Liver (tissue), 9 donors: Measurements from ENCODE around the gene PLA2G4F. TPM values are rescaled to one million over a fixed set of nuclear protein-coding genes. Genes with fewer than 3 reads are reported as not detected.

Source experiments
- DNase-seq: peaks from one replicate; pipeline ENCODE4 v3.0.0-alpha.2; 2017; ENCODE audit warnings: low spot score
- H3K27ac ChIP-seq, 2 donors: one replicate each; pipeline ENCODE4 v1.7.0; 2013; ENCODE audit warnings: inconsistent platforms in 2 of 2, low read length in 2 of 2, control low read depth in 1 of 2, low read depth in 1 of 2, mild to moderate bottlenecking in 1 of 2
- H3K27me3 ChIP-seq, 4 donors: one replicate each; pipeline versions ENCODE4 v1.6.1 to v1.7.0; 2013; ENCODE audit warnings: low read length in 3 of 4, inconsistent platforms in 1 of 4, mild to moderate bottlenecking in 1 of 4, moderate library complexity in 1 of 4; ENCODE audit not compliant: control insufficient read depth in 4 of 4, insufficient read depth in 4 of 4
- H3K36me3 ChIP-seq, 4 donors: one replicate each; pipeline versions ENCODE4 v1.6.1 to v1.7.0; 2013; ENCODE audit warnings: low read length in 3 of 4, mild to moderate bottlenecking in 3 of 4, low read depth in 1 of 4, moderate library complexity in 1 of 4; ENCODE audit not compliant: control insufficient read depth in 4 of 4, insufficient read depth in 3 of 4
- H3K4me1 ChIP-seq, 4 donors: one replicate each; pipeline versions ENCODE4 v1.6.1 to v1.7.0; 2013; ENCODE audit warnings: low read length in 3 of 4, mild to moderate bottlenecking in 3 of 4, moderate library complexity in 1 of 4; ENCODE audit not compliant: control insufficient read depth in 4 of 4, insufficient read depth in 4 of 4
- H3K4me3 ChIP-seq, 3 donors: one replicate each; pipeline versions ENCODE4 v1.6.1 to v1.7.0; 2013; ENCODE audit warnings: low read length in 3 of 3, control low read depth in 1 of 3, low read depth in 1 of 3, mild to moderate bottlenecking in 1 of 3
- H3K9ac ChIP-seq, 2 donors: one replicate each; pipeline ENCODE4 v1.7.0; 2013; ENCODE audit warnings: low read length in 2 of 2, mild to moderate bottlenecking in 2 of 2, moderate library complexity in 2 of 2, control low read depth in 1 of 2, low read depth in 1 of 2
- H3K9me3 ChIP-seq, 4 donors: one replicate each; pipeline versions ENCODE4 v1.6.1 to v1.7.0; 2013; ENCODE audit warnings: low read length in 3 of 4; ENCODE audit not compliant: control insufficient read depth in 4 of 4
- ATF3 ChIP-seq: IDR thresholded peaks from 2 replicates; pipeline ENCODE4 v1.6.1; 2016; ENCODE audit warnings: antibody characterized with exemption
- FOXA2 ChIP-seq: IDR thresholded peaks from 2 replicates; pipeline ENCODE4 v1.6.1; 2016; ENCODE audit warnings: antibody characterized with exemption
- JUND ChIP-seq, 2 donors: IDR thresholded peaks; 2 replicates each; pipeline ENCODE4 v1.6.1; 2016; ENCODE audit warnings: antibody characterized with exemption in 2 of 2
- MAX ChIP-seq: IDR thresholded peaks from 2 replicates; pipeline ENCODE4 v1.6.1; 2016; ENCODE audit warnings: antibody characterized with exemption
- NR2F2 ChIP-seq: IDR thresholded peaks from 2 replicates; pipeline ENCODE4 v1.6.1; 2016; ENCODE audit warnings: antibody characterized with exemption
- SP1 ChIP-seq: IDR thresholded peaks from 2 replicates; pipeline ENCODE4 v1.6.1; 2018; ENCODE audit warnings: antibody characterized with exemption, mild to moderate bottlenecking
- TAF1 ChIP-seq: conservative IDR thresholded peaks from 2 replicates; pipeline ENCODE4 v1.6.1; 2016; ENCODE audit warnings: antibody characterized with exemption, mild to moderate bottlenecking
- YY1 ChIP-seq: IDR thresholded peaks from 2 replicates; pipeline ENCODE4 v1.6.1; 2016; ENCODE audit warnings: antibody characterized with exemption, mild to moderate bottlenecking
- WGBS: extraction: QIAGEN DNeasy Blood & Tissue Kit; methylation state at CpG from one replicate; pipeline ENCODE4 v1.1.7; 2013; 5-methylcytosine and 5-hydroxymethylcytosine counted together
- polyA plus RNA-seq, 2 donors: library from polyadenylated mRNA; stranded (reverse) in 1 of 2; unstranded in 1 of 2; fragments of 200-250 nt in 1 of 2; fragments of >200 nt in 1 of 2; fragmentation: Nextera tagmentation in 1 of 2; extraction: Ambion mirVana in 1 of 2; gene quantifications; one replicate each; pipeline versions ENCODE4 v1.2.1 to v1.2.3, GENCODE V29; 2013 to 2015
- total RNA-seq, 2 donors: library from RNA; depleted of rRNA; stranded (reverse); fragments of >200 nt; gene quantifications; one replicate each; pipeline ENCODE4 v1.2.3, GENCODE V29; 2014
- TF ChIP-seq, protein P1 (sequence below): IDR thresholded peaks from 2 replicates; pipeline ENCODE4 v1.6.1; 2016; ENCODE audit warnings: antibody characterized with exemption
- donor health status: healthy.
- donor health status: healthy.
- donor health status: healthy.
- donor health status: healthy.
- donor health status: healthy.

PLA2G4F gene
- total and polyA plus RNA-seq, 4 donors: not detected

DNA sequence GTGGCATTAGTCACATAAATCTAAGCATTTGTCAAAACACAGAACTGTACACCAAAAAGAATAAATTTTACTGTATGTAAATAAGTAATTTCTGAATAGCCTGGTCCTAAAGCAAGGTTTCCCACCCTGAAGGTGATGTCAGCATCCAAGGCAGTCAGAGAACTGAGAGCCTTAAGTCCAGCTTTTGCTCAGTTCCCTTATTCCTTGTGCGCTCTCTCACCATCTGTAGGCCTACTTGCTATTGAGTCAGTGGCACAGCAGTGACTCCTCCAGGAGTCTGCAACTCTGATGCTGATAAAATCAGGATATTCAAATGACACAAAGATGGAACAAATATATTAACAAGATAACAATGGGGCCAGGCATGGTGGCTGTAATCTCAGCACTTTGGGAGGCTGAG, 29.4 kb upstream of the PLA2G4F start:
- Histone ChIP-seq H3K4me3 (no peak overlapping the region), H3K36me3 (peaks cover 11 to 52% (median 45%) of the 10 kb centered on the region in 4 donors), H3K9me3 (no peaks in the 10 kb centered on the region), H3K9ac (no peak overlapping the region), H3K27ac (no peak overlapping the region), H3K4me1 (peaks cover 0 to 18% (median 8%) of the 10 kb centered on the region in 4 donors), H3K27me3 (no peaks in the 10 kb centered on the region)
- WGBS: 95% methylated on average over 1 of the region's 1 CpG
- DNase-seq: no peak
- TF ChIP-seq JUND (IDR thresholded peaks at IDR 0.05): no peak
- TF ChIP-seq MAX: no peak
- TF ChIP-seq, protein P1, sequence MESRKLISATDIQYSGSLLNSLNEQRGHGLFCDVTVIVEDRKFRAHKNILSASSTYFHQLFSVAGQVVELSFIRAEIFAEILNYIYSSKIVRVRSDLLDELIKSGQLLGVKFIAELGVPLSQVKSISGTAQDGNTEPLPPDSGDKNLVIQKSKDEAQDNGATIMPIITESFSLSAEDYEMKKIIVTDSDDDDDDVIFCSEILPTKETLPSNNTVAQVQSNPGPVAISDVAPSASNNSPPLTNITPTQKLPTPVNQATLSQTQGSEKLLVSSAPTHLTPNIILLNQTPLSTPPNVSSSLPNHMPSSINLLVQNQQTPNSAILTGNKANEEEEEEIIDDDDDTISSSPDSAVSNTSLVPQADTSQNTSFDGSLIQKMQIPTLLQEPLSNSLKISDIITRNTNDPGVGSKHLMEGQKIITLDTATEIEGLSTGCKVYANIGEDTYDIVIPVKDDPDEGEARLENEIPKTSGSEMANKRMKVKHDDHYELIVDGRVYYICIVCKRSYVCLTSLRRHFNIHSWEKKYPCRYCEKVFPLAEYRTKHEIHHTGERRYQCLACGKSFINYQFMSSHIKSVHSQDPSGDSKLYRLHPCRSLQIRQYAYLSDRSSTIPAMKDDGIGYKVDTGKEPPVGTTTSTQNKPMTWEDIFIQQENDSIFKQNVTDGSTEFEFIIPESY: no peak
- no peak for TF ChIP-seq YY1

DNA sequence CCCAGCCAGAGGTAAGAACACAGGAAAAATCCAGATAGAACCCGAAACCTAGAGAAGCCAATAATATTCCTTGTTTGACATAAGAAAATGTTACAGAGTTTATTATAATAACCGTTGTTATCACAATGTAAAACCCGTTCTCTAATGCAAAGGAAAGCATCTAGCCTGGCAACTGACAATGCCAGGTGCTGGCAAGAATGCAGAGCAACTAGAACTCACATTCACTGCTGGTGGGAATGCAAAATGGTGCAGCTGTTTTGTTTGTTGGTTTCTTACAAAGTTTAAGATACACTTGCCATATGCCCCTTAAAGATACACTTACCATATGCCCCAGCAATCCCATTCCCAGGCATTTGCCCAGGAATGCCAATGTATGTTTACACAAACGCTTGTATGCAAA, 28.3 kb upstream of the PLA2G4F start:
- peaks cover 7 to 52% (median 42%) of the 10 kb centered on the region in 4 donors for H3K36me3 ChIP-seq

GRCh38 chr15:42184296-42184695, 27.9 kb upstream of the PLA2G4F start:
- Histone ChIP-seq H3K9me3 (no peaks in the 10 kb centered on the region), H3K4me1 (peaks cover 0 to 17% (median 8%) of the 10 kb centered on the region in 4 donors), H3K27ac (no peak overlapping the region), H3K36me3 (peaks cover 7 to 52% (median 44%) of the 10 kb centered on the region in 4 donors), H3K27me3 (no peaks in the 10 kb centered on the region), H3K4me3 (no peak overlapping the region), H3K9ac (no peak overlapping the region)
- WGBS: 83% methylated on average over 5 of the region's 5 CpGs
- TF ChIP-seq FOXA2: no peak
- no peak for TF ChIP-seq YY1
- no peak for TF ChIP-seq MAX
- no peak for TF ChIP-seq NR2F2
- no peak for TF ChIP-seq JUND (IDR thresholded peaks at IDR 0.05)
- DNase-seq: no peak

More for the DNA sequence above, 28.3 kb upstream of the PLA2G4F start:
- Histone ChIP-seq H3K4me3 (no peak overlapping the region), H3K27ac (no peak overlapping the region), H3K9ac (no peak overlapping the region), H3K27me3 (no peaks in the 10 kb centered on the region), H3K9me3 (no peaks in the 10 kb centered on the region), H3K4me1 (peaks cover 0 to 18% (median 8%) of the 10 kb centered on the region in 4 donors)
- no peak for DNase-seq
- TF ChIP-seq TAF1 (no peak), ATF3 (no peak), SP1 (no peak)
- TF ChIP-seq, protein P1: no peak
- 96% methylated on average over 4 of the region's 4 CpGs for WGBS
